Nephron progenitor cell (in vitro differentiated cells): ENCODE results near the gene KHSRP.
"Not testable (repeated sequence)": the region's sequence is repeated elsewhere in the genome, so short reads cannot be mapped to it uniquely, and the experiment has no call there.

Source experiments
- DNase-seq: peaks from one replicate; pipeline ENCODE4 v3.0.0; 2021
- H3K27ac Mint-ChIP-seq: 2 replicates; pipeline ENCODE4 v1.8.0; 2021; ENCODE audit warnings: mild to moderate bottlenecking, moderate library complexity, mixed read lengths
- H3K27me3 Mint-ChIP-seq: 2 replicates; pipeline ENCODE4 v1.8.0; 2021; ENCODE audit warnings: mild to moderate bottlenecking, low read depth, mixed read lengths; ENCODE audit not compliant: poor library complexity
- H3K36me3 Mint-ChIP-seq: 2 replicates; pipeline ENCODE4 v1.8.0; 2021; ENCODE audit warnings: low read depth, mixed read lengths
- H3K4me1 Mint-ChIP-seq: 2 replicates; pipeline ENCODE4 v1.8.0; 2021; ENCODE audit warnings: mixed read lengths
- H3K4me3 Mint-ChIP-seq: 2 replicates; pipeline ENCODE4 v1.8.0; 2021; ENCODE audit warnings: mild to moderate bottlenecking, moderate library complexity, mixed read lengths
- H3K9me3 Mint-ChIP-seq: 2 replicates; pipeline ENCODE4 v1.8.0; 2021; ENCODE audit warnings: mild to moderate bottlenecking, moderate library complexity, mixed read lengths
- CTCF ChIP-seq: fragments of 200-600 bp; sonication (generic); IDR thresholded peaks from 2 replicates; pipeline ENCODE4 v1.5.0; 2021; ENCODE audit warnings: antibody characterized with exemption

KHSRP gene

GRCh38 chr19:6402837-6403608 lies 21.6 kb downstream of the KHSRP start:
- H3K36me3 Mint-ChIP-seq, result no peaks in the 10 kb centered on the region
- TF ChIP-seq CTCF, result no peak
- H3K9me3 Mint-ChIP-seq, result no peaks in the 10 kb centered on the region
- peak overlapping the region; percentile 77 for H3K27ac Mint-ChIP-seq
- H3K4me3 Mint-ChIP-seq, result no peak overlapping the region
- peak; percentile 27 for DNase-seq
- no peaks in the 10 kb centered on the region for H3K27me3 Mint-ChIP-seq
- peaks cover 24% of the 10 kb centered on the region for H3K4me1 Mint-ChIP-seq

GRCh38 chr19:6402058-6402457 lies 22.6 kb downstream of the KHSRP start:
- DNase-seq, result no peak
- H3K27ac Mint-ChIP-seq, result peak overlapping the region; percentile 97
- no peak for TF ChIP-seq CTCF
- peaks cover 24% of the 10 kb centered on the region for H3K4me1 Mint-ChIP-seq
- H3K4me3 Mint-ChIP-seq, result no peak overlapping the region
- no peaks in the 10 kb centered on the region for H3K27me3 Mint-ChIP-seq
- H3K36me3 Mint-ChIP-seq, result no peaks in the 10 kb centered on the region
- H3K9me3 Mint-ChIP-seq, result no peaks in the 10 kb centered on the region

GRCh38 chr19:6400062-6400944 lies 24.3 kb downstream of the KHSRP start:
- H3K9me3 Mint-ChIP-seq, H3K36me3 Mint-ChIP-seq, DNase-seq, H3K4me3 Mint-ChIP-seq, H3K27me3 Mint-ChIP-seq: not testable (repeated sequence)
- H3K27ac Mint-ChIP-seq, result peak overlapping the region; percentile 61
- peaks cover 24% of the 10 kb centered on the region for H3K4me1 Mint-ChIP-seq

GRCh38 chr19:6396305-6396704 lies 28.3 kb downstream of the KHSRP start:
- no peak for DNase-seq
- Mint-ChIP-seq H3K27me3 (no peaks in the 10 kb centered on the region), H3K9me3 (no peaks in the 10 kb centered on the region), H3K36me3 (peaks cover 4% of the 10 kb centered on the region), H3K4me3 (no peak overlapping the region), H3K27ac (no peak overlapping the region), H3K4me1 (peaks cover 31% of the 10 kb centered on the region)
- TF ChIP-seq CTCF, result no peak

- peaks cover 13% of the 10 kb centered on the region for H3K36me3 Mint-ChIP-seq
- no peaks in the 10 kb centered on the region for H3K9me3 Mint-ChIP-seq
- H3K27ac Mint-ChIP-seq, result peak overlapping the region; percentile 99
- H3K4me1 Mint-ChIP-seq, result peaks cover 32% of the 10 kb centered on the region
- no peak for TF ChIP-seq CTCF
- H3K4me3 Mint-ChIP-seq, result peak overlapping the region; percentile 64
- H3K27me3 Mint-ChIP-seq, result no peaks in the 10 kb centered on the region
- DNase-seq, result no peak
Measured at GRCh38 chr19:6394831-6395230, 29.8 kb downstream of the KHSRP start.

GRCh38 chr19:6393983-6394412 lies 30.6 kb downstream of the KHSRP start:
- H3K4me3 Mint-ChIP-seq, result peak overlapping the region; percentile 89
- no peaks in the 10 kb centered on the region for H3K27me3 Mint-ChIP-seq
- no peaks in the 10 kb centered on the region for H3K9me3 Mint-ChIP-seq
- no peak for TF ChIP-seq CTCF
- DNase-seq, result no peak
- peaks cover 19% of the 10 kb centered on the region for H3K36me3 Mint-ChIP-seq
- H3K27ac Mint-ChIP-seq, result peak overlapping the region; percentile 99
- peaks cover 32% of the 10 kb centered on the region for H3K4me1 Mint-ChIP-seq
